ENCODE results near the gene ENTPD2.

The ENTPD2 gene

GRCh38 chr9:137049544-137050449, 4.1 kb downstream of the ENTPD2 start:
- H3K4me3 ChIP-seq (ENCODE audit: low read depth, low read length): no peak overlapping the region

GRCh38 chr9:137048655-137049543, 5.0 kb downstream of the ENTPD2 start:
- no peaks in the 10 kb centered on the region for H3K9me3 ChIP-seq (ENCODE audit: control insufficient read depth, insufficient read depth, low read depth, low read length)
- peaks cover 96% of the 10 kb centered on the region for H3K27me3 ChIP-seq (ENCODE audit: control insufficient read depth, insufficient read depth, low read length)
- no peak overlapping the region for H3K9ac ChIP-seq (ENCODE audit: low read length)
- no peaks in the 10 kb centered on the region for H3K36me3 ChIP-seq (ENCODE audit: control insufficient read depth, insufficient read depth, low read length)
- no peak overlapping the region for H3K27ac ChIP-seq (ENCODE audit: low read depth, low read length)
- peak overlapping the region; percentile 30; the same call in 1 of the 2 replicates for H3K4me3 ChIP-seq (ENCODE audit: low read depth, low read length)
- H3K4me1 ChIP-seq (ENCODE audit: control insufficient read depth, insufficient read depth, low read length): peaks cover 6% of the 10 kb centered on the region; the same call in 1 of the 2 replicates

More at GRCh38 chr9:137049544-137050449, 4.1 kb downstream of the ENTPD2 start:
- no peaks in the 10 kb centered on the region for H3K9me3 ChIP-seq (ENCODE audit: control insufficient read depth, insufficient read depth, low read depth, low read length)
- H3K36me3 ChIP-seq (ENCODE audit: control insufficient read depth, insufficient read depth, low read length): no peaks in the 10 kb centered on the region
- H3K27me3 ChIP-seq (ENCODE audit: control insufficient read depth, insufficient read depth, low read length): peaks cover 96% of the 10 kb centered on the region
- H3K4me1 ChIP-seq (ENCODE audit: control insufficient read depth, insufficient read depth, low read length): peaks cover 12% of the 10 kb centered on the region
- no peak overlapping the region for H3K27ac ChIP-seq (ENCODE audit: low read depth, low read length)
- no peak overlapping the region for H3K9ac ChIP-seq (ENCODE audit: low read length)

- Histone ChIP-seq H3K36me3 (ENCODE audit: control insufficient read depth, insufficient read depth, low read length) (no peaks in the 10 kb centered on the region), H3K9ac (ENCODE audit: low read length) (no peak within 1 kb of the TSS), H3K4me3 (ENCODE audit: low read depth, low read length) (peak within 1 kb of the TSS; percentile 78), H3K27me3 (ENCODE audit: control insufficient read depth, insufficient read depth, low read length) (peaks cover 79% of the 10 kb centered on the region), H3K9me3 (ENCODE audit: control insufficient read depth, insufficient read depth, low read depth, low read length) (no peaks in the 10 kb centered on the region), H3K27ac (ENCODE audit: low read depth, low read length) (no peak within 1 kb of the TSS), H3K4me1 (ENCODE audit: control insufficient read depth, insufficient read depth, low read length) (peaks cover 6% of the 10 kb centered on the region; the same call in 1 of the 2 replicates)
Observed at GRCh38 chr9:137046088-137046787, 7.6 kb downstream of the ENTPD2 start, which contains the start of gene NPDC1. Gene NPDC1 (minus strand): TSS chr9:137046177. CDS start chr9:137045989, 188 bp downstream.

GRCh38 chr9:137045294-137046087, 8.4 kb downstream of the ENTPD2 start:
- H3K36me3 ChIP-seq (ENCODE audit: control insufficient read depth, insufficient read depth, low read length): no peaks in the 10 kb centered on the region; the same call in 1 of the 2 replicates

GRCh38 chr9:137044502-137045177, 9.2 kb downstream of the ENTPD2 start:
- H3K36me3 ChIP-seq (ENCODE audit: control insufficient read depth, insufficient read depth, low read length): peaks cover 5% of the 10 kb centered on the region
- peaks cover 63% of the 10 kb centered on the region for H3K27me3 ChIP-seq (ENCODE audit: control insufficient read depth, insufficient read depth, low read length)
- no peaks in the 10 kb centered on the region for H3K9me3 ChIP-seq (ENCODE audit: control insufficient read depth, insufficient read depth, low read depth, low read length)
- no peak overlapping the region for H3K27ac ChIP-seq (ENCODE audit: low read depth, low read length)
- H3K4me1 ChIP-seq (ENCODE audit: control insufficient read depth, insufficient read depth, low read length): peaks cover 6% of the 10 kb centered on the region; the same call in 1 of the 2 replicates
- peak overlapping the region; percentile 78 for H3K4me3 ChIP-seq (ENCODE audit: low read depth, low read length)
- no peak overlapping the region for H3K9ac ChIP-seq (ENCODE audit: low read length)

More at GRCh38 chr9:137045294-137046087, 8.4 kb downstream of the ENTPD2 start:
- Histone ChIP-seq H3K27me3 (ENCODE audit: control insufficient read depth, insufficient read depth, low read length) (peaks cover 71% of the 10 kb centered on the region), H3K9me3 (ENCODE audit: control insufficient read depth, insufficient read depth, low read depth, low read length) (no peaks in the 10 kb centered on the region), H3K4me1 (ENCODE audit: control insufficient read depth, insufficient read depth, low read length) (peaks cover 6% of the 10 kb centered on the region; the same call in 1 of the 2 replicates), H3K9ac (ENCODE audit: low read length) (no peak overlapping the region), H3K4me3 (ENCODE audit: low read depth, low read length) (peak overlapping the region; percentile 78), H3K27ac (ENCODE audit: low read depth, low read length) (no peak overlapping the region)

GRCh38 chr9:137044037-137044436, 9.8 kb downstream of the ENTPD2 start:
- H3K4me3 ChIP-seq (ENCODE audit: low read depth, low read length): no peak overlapping the region
- H3K36me3 ChIP-seq (ENCODE audit: control insufficient read depth, insufficient read depth, low read length): peaks cover 10% of the 10 kb centered on the region
- no peak overlapping the region for H3K27ac ChIP-seq (ENCODE audit: low read depth, low read length)
- no peak overlapping the region for H3K9ac ChIP-seq (ENCODE audit: low read length)
- H3K4me1 ChIP-seq (ENCODE audit: control insufficient read depth, insufficient read depth, low read length): peaks cover 2% of the 10 kb centered on the region; the same call in 1 of the 2 replicates
- peaks cover 57% of the 10 kb centered on the region for H3K27me3 ChIP-seq (ENCODE audit: control insufficient read depth, insufficient read depth, low read length)
- H3K9me3 ChIP-seq (ENCODE audit: control insufficient read depth, insufficient read depth, low read depth, low read length): no peaks in the 10 kb centered on the region

- no peaks in the 10 kb centered on the region for H3K4me1 ChIP-seq (ENCODE audit: control insufficient read depth, insufficient read depth, low read length)
- no peak overlapping the region for H3K27ac ChIP-seq (ENCODE audit: low read depth, low read length)
- peaks cover 15% of the 10 kb centered on the region for H3K36me3 ChIP-seq (ENCODE audit: control insufficient read depth, insufficient read depth, low read length)
- no peaks in the 10 kb centered on the region for H3K9me3 ChIP-seq (ENCODE audit: control insufficient read depth, insufficient read depth, low read depth, low read length)
- no peak overlapping the region for H3K4me3 ChIP-seq (ENCODE audit: low read depth, low read length)
- H3K9ac ChIP-seq (ENCODE audit: low read length): no peak overlapping the region
- peaks cover 48% of the 10 kb centered on the region for H3K27me3 ChIP-seq (ENCODE audit: control insufficient read depth, insufficient read depth, low read length)
Observed at GRCh38 chr9:137042751-137043727, 10.8 kb downstream of the ENTPD2 start.

GRCh38 chr9:137041124-137041523, 12.7 kb downstream of the ENTPD2 start:
- no peaks in the 10 kb centered on the region for H3K4me1 ChIP-seq (ENCODE audit: control insufficient read depth, insufficient read depth, low read length)
- no peak overlapping the region for H3K9ac ChIP-seq (ENCODE audit: low read length)
- peaks cover 30% of the 10 kb centered on the region for H3K27me3 ChIP-seq (ENCODE audit: control insufficient read depth, insufficient read depth, low read length)
- no peak overlapping the region for H3K27ac ChIP-seq (ENCODE audit: low read depth, low read length)
- H3K36me3 ChIP-seq (ENCODE audit: control insufficient read depth, insufficient read depth, low read length): peaks cover 15% of the 10 kb centered on the region
- no peak overlapping the region for H3K4me3 ChIP-seq (ENCODE audit: low read depth, low read length)
- H3K9me3 ChIP-seq (ENCODE audit: control insufficient read depth, insufficient read depth, low read depth, low read length): no peaks in the 10 kb centered on the region

GRCh38 chr9:137040568-137040967, 13.3 kb downstream of the ENTPD2 start:
- peaks cover 25% of the 10 kb centered on the region for H3K27me3 ChIP-seq (ENCODE audit: control insufficient read depth, insufficient read depth, low read length)
- H3K27ac ChIP-seq (ENCODE audit: low read depth, low read length): no peak overlapping the region

More at GRCh38 chr9:137040568-137040967, 13.3 kb downstream of the ENTPD2 start:
- Histone ChIP-seq H3K4me3 (ENCODE audit: low read depth, low read length) (no peak overlapping the region), H3K4me1 (ENCODE audit: control insufficient read depth, insufficient read depth, low read length) (no peaks in the 10 kb centered on the region), H3K9ac (ENCODE audit: low read length) (no peak overlapping the region), H3K9me3 (ENCODE audit: control insufficient read depth, insufficient read depth, low read depth, low read length) (no peaks in the 10 kb centered on the region), H3K36me3 (ENCODE audit: control insufficient read depth, insufficient read depth, low read length) (peaks cover 15% of the 10 kb centered on the region)
